Stromal cell of bone marrow (primary cell): ENCODE results near the gene DHX57.

Experiments
- DNase-seq: peaks from one replicate; pipeline ENCODE4 v3.0.0-alpha.2; 2012; ENCODE audit warnings: low read depth

The DHX57 gene

DNA sequence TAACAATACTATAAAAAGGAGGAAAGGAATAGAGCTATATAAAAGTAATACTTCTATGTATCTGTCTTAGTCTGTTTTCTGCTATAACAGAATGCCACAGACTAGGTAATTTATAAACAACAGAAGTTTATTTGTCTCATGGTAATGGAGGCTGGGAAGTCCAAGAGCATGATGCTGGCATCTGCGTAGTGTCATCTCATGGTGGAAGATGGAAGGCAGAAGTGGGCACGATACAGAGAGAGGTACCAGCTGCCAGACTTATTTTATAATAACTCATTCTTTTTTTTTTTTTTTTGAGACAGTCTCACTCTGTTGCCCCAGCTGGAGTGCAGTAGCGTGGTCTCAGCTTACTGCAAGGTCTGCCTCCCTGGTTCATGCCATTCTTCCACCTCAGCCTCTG is 4.3 kb downstream of the DHX57 start:
- DNase-seq, result no peak

DNA sequence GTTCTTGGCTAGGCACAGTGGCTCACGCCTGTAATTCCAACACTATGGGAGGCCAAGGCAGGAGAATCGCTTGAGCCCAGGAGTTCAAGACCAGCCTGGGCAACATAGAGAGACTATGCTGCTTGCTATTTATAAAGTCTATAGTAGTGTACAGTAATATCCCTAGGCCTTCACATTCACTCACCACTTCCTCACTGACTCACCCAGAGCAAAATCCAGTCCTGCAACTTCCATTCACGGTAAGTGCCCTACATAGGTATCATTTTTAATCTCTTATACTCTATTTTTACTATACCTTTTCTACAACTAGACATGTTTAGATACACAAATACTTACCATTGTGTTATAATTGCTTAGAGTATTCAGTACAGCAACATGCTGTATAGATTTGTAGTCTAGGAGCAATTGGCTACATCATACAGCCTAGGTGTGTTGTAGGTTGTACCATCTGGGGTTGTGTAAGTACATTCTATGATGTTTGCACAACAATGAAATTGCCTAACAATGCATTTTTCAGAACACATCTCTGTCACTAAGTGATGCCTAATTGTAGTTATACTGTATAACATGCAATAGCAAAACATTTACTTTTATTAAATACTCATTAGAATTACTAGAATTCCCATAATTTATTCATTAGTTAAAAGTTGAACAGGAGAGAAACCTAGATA is 8.8 kb downstream of the DHX57 start:
- DNase-seq, result no peak

GRCh38 chr2:38863061-38863695 is 12.6 kb downstream of the DHX57 start:
- no peak for DNase-seq

GRCh38 chr2:38862476-38862875 is 13.3 kb downstream of the DHX57 start:
- DNase-seq, result no peak

DNA sequence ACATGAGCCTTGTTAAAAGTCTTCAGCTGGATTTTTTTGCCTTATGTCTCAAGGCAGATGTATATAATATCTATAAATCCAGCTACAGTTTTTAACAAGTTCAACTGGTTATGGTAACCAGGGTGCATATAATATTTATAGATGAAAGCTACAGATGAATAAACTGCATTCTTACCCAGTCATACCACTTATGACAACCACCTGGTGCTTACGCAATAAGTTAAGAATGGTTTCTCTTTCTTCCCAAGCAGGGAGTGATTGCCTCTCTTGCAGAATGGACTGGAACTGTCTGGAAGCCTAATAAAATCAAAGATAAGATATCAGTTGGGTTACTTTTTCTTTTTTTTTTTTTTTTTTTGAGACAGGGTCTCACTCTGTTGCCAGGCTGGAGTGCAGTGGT is 19.6 kb downstream of the DHX57 start:
- no peak for DNase-seq

GRCh38 chr2:38850045-38850444 is 25.7 kb downstream of the DHX57 start:
- DNase-seq, result no peak

GRCh38 chr2:38836791-38837190 is 38.9 kb downstream of the DHX57 start:
- no peak for DNase-seq

DNA sequence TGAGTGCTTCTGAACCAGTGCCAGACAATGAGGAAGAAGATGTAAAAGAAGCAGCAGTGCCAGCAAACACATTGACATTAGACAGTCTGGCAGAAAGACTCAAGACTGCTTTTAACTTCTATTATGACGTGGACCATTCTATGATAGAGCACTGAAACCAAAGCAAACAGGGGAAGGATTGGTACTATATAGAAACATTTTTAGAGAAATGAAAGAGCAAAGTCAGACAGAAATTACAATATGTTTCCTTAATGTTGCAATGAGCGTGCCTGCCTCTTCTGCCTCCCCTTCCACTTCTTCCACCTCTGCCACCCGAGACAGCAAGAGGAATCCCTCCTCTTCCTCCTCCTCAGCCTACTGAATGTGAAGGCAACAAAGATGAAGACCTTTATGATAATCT is 39.7 kb downstream of the DHX57 start:
- no peak for DNase-seq

GRCh38 chr2:38835015-38835601 is 40.6 kb downstream of the DHX57 start:
- DNase-seq, result no peak

DNA sequence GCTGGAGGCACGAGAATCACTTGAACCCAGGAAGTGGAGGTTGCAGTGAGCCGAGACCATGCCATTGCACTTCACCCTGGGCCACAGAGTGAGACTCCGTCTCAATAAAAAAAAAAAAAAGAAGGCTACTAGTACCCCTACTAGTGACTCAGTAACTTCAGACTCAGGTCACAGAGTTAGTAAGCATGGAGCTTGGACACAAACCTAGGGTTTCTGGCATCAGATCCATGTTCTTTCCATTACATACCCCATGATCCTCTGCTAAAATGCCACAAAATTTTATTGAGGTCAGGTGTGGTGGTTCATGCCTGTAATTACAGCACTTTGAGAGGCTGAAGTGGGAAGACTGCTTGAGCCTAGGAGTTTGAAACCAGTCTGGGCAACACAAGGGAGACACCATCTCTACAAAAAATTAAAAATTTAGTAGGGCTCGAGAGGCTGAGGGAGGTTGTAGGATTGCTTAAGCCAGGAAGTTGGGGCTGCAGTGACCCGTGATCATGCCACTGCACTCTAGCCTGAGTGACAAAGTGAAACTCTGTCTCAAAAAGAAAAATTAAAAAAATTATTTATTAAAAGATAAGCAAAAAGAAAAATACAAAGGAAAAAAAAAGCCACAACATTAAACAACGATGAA is 45.1 kb downstream of the DHX57 start:
- peak; percentile 50 for DNase-seq

DNA sequence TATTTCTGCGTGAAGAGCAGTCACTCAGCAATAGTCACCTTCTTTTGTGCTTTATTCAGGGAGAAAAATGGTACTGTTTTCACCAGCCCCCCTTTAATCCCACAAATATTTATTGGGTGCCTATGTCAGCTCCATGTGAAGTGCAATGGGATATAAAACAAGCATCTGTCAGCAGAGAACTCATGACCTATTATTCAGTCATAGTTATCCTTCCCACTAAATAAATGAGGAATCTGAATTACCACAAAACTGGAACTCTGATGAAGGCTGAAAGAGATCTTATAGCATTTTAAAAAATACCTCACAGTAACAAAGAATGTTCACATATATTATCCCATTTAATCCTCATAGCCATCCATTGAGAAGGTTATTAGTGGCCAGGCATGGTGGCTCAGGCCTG is 45.8 kb downstream of the DHX57 start:
- no peak for DNase-seq

DNA sequence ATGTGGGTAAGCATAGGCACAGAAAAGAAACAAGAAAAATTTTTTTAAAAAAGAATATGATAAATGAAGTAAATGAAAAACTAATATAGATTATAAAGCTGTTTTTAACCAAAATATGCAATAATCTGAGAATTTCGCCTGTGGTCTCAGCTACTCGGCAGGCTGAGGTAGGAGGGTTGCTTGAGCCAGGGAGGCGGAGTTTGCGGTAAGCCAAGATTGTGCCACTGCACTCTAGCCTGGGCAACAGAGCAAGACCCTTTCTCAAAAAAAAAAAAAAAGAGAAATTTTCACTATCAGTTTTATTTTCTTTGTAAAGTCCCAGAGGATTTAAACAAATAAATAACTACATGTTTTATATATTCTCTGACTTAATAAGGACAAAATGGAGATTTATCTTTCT is 47.3 kb downstream of the DHX57 start:
- DNase-seq, result no peak

GRCh38 chr2:38827539-38828145 is 48.1 kb downstream of the DHX57 start:
- DNase-seq, result peak; percentile 58

GRCh38 chr2:38825956-38826355 is 49.8 kb downstream of the DHX57 start:
- no peak for DNase-seq

DNA sequence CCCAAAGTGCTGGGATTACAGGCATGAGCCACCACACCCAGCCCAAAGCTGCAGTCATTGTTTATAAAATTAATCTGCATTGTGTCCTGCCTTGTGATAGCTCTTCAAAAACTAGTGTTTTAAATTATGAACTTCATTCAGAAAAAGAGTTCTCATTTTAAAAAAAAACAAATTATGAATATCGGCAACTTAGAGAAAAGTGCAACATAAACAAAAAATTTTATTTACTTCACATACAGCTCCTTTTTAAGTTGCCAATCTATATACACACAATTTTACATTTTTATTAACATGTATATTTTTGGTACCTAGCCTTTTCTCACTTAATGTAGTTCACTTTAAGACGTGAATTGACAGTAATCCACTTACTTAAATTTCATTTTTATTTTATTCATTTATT is 50.8 kb downstream of the DHX57 start:
- DNase-seq, result no peak

DNA sequence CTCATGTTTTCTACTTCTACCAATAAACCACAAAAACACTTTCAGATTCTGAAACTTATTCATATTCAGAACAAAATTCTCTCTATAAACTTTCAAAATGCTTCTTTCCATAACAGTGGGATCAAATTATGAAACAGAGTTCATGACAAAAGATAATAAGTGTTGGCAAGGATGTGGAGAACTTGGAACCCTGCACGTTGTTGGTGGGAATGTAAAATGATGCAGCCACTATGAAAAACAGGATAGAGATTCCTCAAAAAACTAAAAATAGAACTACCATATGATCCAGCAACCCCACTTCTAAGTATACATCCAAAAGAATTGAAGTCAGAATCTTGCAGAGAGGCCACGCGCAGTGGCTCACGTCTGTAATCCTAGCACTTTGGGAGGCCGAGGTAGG is 52.3 kb downstream of the DHX57 start:
- DNase-seq, result no peak

- no peak for DNase-seq
Observed at GRCh38 chr2:38818565-38818964, 57.2 kb downstream of the DHX57 start.

DNA sequence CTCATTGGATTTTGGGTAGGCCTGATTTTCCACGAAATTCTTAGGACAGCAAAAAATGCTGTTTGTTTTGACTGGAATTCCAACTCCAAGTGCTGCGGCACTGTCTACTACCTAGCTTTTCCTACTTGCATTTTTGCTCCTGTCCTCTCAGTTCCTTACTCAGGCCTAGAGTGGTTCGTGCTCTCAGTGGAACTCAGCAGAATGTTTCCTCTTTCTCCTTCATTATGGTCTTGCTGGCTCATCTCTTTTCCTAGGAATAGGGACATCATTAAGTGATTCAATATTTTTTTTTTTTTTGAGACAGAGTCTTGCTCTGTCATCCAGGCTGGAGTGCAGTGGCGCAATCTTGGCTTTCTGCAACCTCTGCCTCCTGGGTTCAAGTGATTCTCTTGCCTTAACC is 59.8 kb downstream of the DHX57 start:
- DNase-seq, result no peak

GRCh38 chr2:38810488-38810887 is 65.2 kb downstream of the DHX57 start:
- no peak for DNase-seq

DNA sequence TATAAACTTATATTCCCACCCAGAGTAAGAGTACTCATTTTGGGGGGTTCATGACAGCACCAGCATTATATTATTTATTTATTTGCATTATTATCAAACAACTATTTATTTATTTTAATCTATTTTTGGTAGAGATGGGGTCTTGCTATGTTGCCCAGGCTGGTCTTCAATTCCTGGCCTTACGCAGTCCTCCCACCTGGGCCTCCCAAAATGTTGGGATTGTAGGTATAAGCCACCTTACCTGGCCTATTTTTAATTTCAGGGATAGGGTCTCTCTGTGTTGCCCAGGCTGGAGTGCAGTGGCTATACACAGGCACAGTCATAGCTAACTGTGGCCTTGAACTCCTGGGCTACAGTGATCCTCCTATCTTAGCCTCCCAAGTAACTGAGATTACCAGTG is 67.1 kb downstream of the DHX57 start:
- no peak for DNase-seq

GRCh38 chr2:38806733-38807059 is 69.0 kb downstream of the DHX57 start:
- DNase-seq, result no peak

DNA sequence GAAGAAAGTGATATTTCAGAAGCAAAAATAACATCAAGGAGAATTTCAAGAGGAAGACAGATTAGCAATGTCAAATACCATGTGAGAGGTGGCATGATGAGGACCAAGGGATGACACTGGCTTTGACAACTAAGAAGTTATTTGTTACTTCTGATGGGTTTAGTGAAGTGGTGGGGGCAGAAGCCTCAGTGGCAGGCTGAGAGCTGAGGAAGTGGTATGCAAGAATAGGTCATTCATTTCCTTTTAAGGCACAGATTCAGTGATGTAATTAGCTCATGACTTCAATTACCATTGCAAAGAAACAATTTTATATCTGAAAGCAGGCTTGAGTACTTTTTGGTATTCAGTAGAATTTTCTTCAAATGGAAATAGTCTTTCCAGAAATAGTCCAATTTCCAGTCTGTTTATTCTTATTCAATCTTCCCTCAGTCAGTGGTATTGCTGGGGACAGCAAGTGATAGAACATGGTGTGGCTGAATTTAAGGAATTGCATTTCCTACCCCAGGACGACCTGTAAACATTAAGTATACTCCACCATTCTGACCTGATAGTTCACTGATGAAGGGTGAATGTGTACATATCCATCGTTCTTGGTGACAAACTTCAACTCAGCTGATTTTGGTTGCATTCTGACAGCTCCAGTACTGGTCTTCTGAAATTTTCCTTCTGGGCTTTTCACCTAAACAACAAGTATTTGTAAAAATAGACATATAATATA is 69.6 kb downstream of the DHX57 start:
- no peak for DNase-seq
